ENCODE data around the gene SYNDIG1.

DNA sequence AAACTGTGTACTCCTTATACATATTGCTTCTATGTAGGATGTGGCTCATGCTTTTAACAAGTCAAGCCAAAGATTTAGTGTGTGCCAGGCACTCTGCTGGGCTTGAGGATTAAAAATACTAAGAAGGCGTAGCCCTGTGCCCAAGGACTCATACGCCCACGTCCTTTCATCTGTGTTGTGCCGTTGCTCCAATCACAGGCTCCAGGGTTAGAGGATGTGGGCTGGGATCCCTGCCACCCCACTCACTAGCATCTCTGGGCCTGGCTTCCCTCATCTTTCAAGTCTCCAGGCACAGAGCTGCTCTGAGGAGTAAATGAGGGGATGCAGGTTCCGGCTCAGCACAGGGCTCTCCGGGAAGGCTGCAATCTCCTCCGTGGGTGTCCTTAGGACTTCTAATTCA, 214.2 kb downstream of the SYNDIG1 start:
- TF ChIP-seq POLR2A (IDR thresholded peaks at IDR 0.05; ENCODE audit: low read length) = no peak
- TF ChIP-seq GATA1 (IDR thresholded peaks at IDR 0.05; ENCODE audit: low read depth, low read length) = no peak
